H9 (cell line): ENCODE data around the gene PTP4A2. TPM values are rescaled to one million over a fixed set of nuclear protein-coding genes. Genes with fewer than 3 reads are reported as not detected.

Source experiments
- DNase-seq: peaks from one replicate; pipeline ENCODE4 v3.0.0-alpha.2; 2017
- H2AFZ ChIP-seq: one replicate; pipeline ENCODE4 v1.6.1; 2013; ENCODE audit warnings: mild to moderate bottlenecking, low read length, control low read depth, moderate library complexity
- H2AK5ac ChIP-seq: 2 replicates; pipeline ENCODE4 v1.6.1; 2013; ENCODE audit warnings: low read length, control low read depth, mixed read lengths; ENCODE audit not compliant: insufficient read length
- H2BK120ac ChIP-seq: one replicate; pipeline ENCODE4 v1.6.1; 2013; ENCODE audit warnings: low read depth, mild to moderate bottlenecking, low read length, control low read depth, inconsistent platforms; ENCODE audit not compliant: poor library complexity, severe bottlenecking
- H2BK12ac ChIP-seq: 2 replicates; pipeline ENCODE4 v1.6.1; 2013; ENCODE audit warnings: low read length, control low read depth, mixed read lengths, low read depth; ENCODE audit not compliant: insufficient read length
- H2BK15ac ChIP-seq: 2 replicates; pipeline ENCODE4 v1.6.1; 2013; ENCODE audit warnings: low read depth, low read length, control low read depth
- H2BK20ac ChIP-seq: one replicate; pipeline ENCODE4 v1.6.1; 2013; ENCODE audit warnings: low read depth, mild to moderate bottlenecking, low read length, control low read depth, inconsistent platforms; ENCODE audit not compliant: poor library complexity, severe bottlenecking
- H2BK5ac ChIP-seq: 2 replicates; pipeline ENCODE4 v1.6.1; 2013; ENCODE audit warnings: low read length, control low read depth, mixed read lengths; ENCODE audit not compliant: insufficient read length
- H3K14ac ChIP-seq: 2 replicates; pipeline ENCODE4 v1.6.1; 2013; ENCODE audit warnings: low read length, control low read depth; ENCODE audit not compliant: insufficient read depth
- H3K18ac ChIP-seq: 2 replicates; pipeline ENCODE4 v1.6.1; 2013; ENCODE audit warnings: low read depth, mild to moderate bottlenecking, mixed read lengths, low read length, control low read depth; ENCODE audit not compliant: insufficient read length
- H3K23ac ChIP-seq: 2 replicates; pipeline ENCODE4 v1.6.1; 2013; ENCODE audit warnings: low read length, control low read depth, mixed read lengths, low read depth; ENCODE audit not compliant: insufficient read length
- H3K23me2 ChIP-seq: 2 replicates; pipeline ENCODE4 v1.6.1; 2013; ENCODE audit warnings: low read depth, mild to moderate bottlenecking, mixed read lengths, low read length, control low read depth; ENCODE audit not compliant: insufficient read length, poor library complexity, severe bottlenecking
- H3K27ac ChIP-seq: 2 replicates; pipeline ENCODE4 v1.5.1; 2013; ENCODE audit warnings: low read length, control low read depth, mixed read lengths, low read depth; ENCODE audit not compliant: insufficient read length
- H3K27me3 ChIP-seq: 2 replicates; pipeline ENCODE4 v1.6.1; 2013; ENCODE audit warnings: low read length, control low read depth, inconsistent platforms; ENCODE audit not compliant: insufficient read depth
- H3K4ac ChIP-seq: 2 replicates; pipeline ENCODE4 v1.6.1; 2013; ENCODE audit warnings: low read depth, mild to moderate bottlenecking, control low read depth, inconsistent platforms, low read length, moderate library complexity
- H3K4me1 ChIP-seq: 2 replicates; pipeline ENCODE4 v1.6.1; 2013; ENCODE audit warnings: low read length, control low read depth, inconsistent platforms; ENCODE audit not compliant: insufficient read depth
- H3K4me2 ChIP-seq: 2 replicates; pipeline ENCODE4 v1.6.1; 2013; ENCODE audit warnings: low read length, control low read depth, mixed read lengths; ENCODE audit not compliant: insufficient read length, insufficient read depth
- H3K56ac ChIP-seq: 2 replicates; pipeline ENCODE4 v1.6.1; 2013; ENCODE audit warnings: low read depth, mild to moderate bottlenecking, mixed read lengths, low read length, control low read depth; ENCODE audit not compliant: insufficient read length
- H3K79me1 ChIP-seq: 2 replicates; pipeline ENCODE4 v1.6.1; 2013; ENCODE audit warnings: low read depth, mild to moderate bottlenecking, moderate library complexity, low read length, control low read depth, inconsistent platforms; ENCODE audit not compliant: insufficient read depth, poor library complexity, severe bottlenecking
- H3K79me2 ChIP-seq: 2 replicates; pipeline ENCODE4 v1.6.1; 2013; ENCODE audit warnings: low read length, control low read depth, inconsistent platforms; ENCODE audit not compliant: insufficient read depth
- H3K9ac ChIP-seq: 2 replicates; pipeline ENCODE4 v1.6.1; 2013; ENCODE audit warnings: low read length, control low read depth, mixed read lengths; ENCODE audit not compliant: insufficient read length; ENCODE audit errors: extremely low read depth
- H3K9me3 ChIP-seq: one replicate; pipeline ENCODE4 v1.6.1; 2013; ENCODE audit warnings: low read depth, low read length, inconsistent platforms; ENCODE audit not compliant: control insufficient read depth
- H3T11ph ChIP-seq: one replicate; pipeline ENCODE4 v1.6.1; 2013; ENCODE audit warnings: mild to moderate bottlenecking, low read length, control low read depth, inconsistent platforms
- H4K20me1 ChIP-seq: one replicate; pipeline ENCODE4 v1.6.1; 2013; ENCODE audit not compliant: control insufficient read depth, insufficient read length, insufficient read depth
- H4K5ac ChIP-seq: 2 replicates; pipeline ENCODE4 v1.6.1; 2013; ENCODE audit warnings: low read depth, mild to moderate bottlenecking, mixed read lengths, low read length, control low read depth; ENCODE audit not compliant: insufficient read length
- H4K8ac ChIP-seq: replicated peaks from 2 replicates; pipeline ENCODE4 v1.6.1; 2013; ENCODE audit warnings: low read length, control low read depth, mixed read lengths, low read depth; ENCODE audit not compliant: insufficient read length
- H4K91ac ChIP-seq: 2 replicates; pipeline ENCODE4 v1.6.1; 2013; ENCODE audit warnings: low read depth, mild to moderate bottlenecking, moderate library complexity, mixed read lengths, low read length, control low read depth; ENCODE audit not compliant: insufficient read length
- H3K27ac Mint-ChIP-seq, 3 experiments: 2 replicates in 2 of 3; 3 replicates in 1 of 3; pipeline ENCODE4 v1.8.0; 2020 to 2021; ENCODE audit warnings: mixed read lengths in 3 of 3, mild to moderate bottlenecking in 1 of 3, moderate library complexity in 1 of 3
- H3K27me3 Mint-ChIP-seq: 2 replicates; pipeline ENCODE4 v1.8.0; 2021; ENCODE audit warnings: low read depth, mild to moderate bottlenecking, moderate library complexity, mixed read lengths
- H3K36me3 Mint-ChIP-seq, 3 experiments: 2 replicates in 2 of 3; 3 replicates in 1 of 3; pipeline ENCODE4 v1.8.0; 2020 to 2021; ENCODE audit warnings: low read depth in 3 of 3, mixed read lengths in 3 of 3; ENCODE audit not compliant: insufficient read depth in 1 of 3
- H3K4me1 Mint-ChIP-seq, 2 experiments: 2 replicates each; pipeline ENCODE4 v1.8.0; 2020; ENCODE audit warnings: mixed read lengths in 2 of 2
- H3K4me3 Mint-ChIP-seq, 2 experiments: 2 replicates in 1 of 2; 3 replicates in 1 of 2; pipeline ENCODE4 v1.8.0; 2020 to 2021; ENCODE audit warnings: mild to moderate bottlenecking in 2 of 2, mixed read lengths in 2 of 2, moderate library complexity in 1 of 2
- H3K9me3 Mint-ChIP-seq, 2 experiments: 2 replicates in 1 of 2; 3 replicates in 1 of 2; pipeline ENCODE4 v1.8.0; 2020; ENCODE audit warnings: mild to moderate bottlenecking in 2 of 2, mixed read lengths in 2 of 2, moderate library complexity in 1 of 2
- WGBS: extraction: QIAGEN DNeasy Blood & Tissue Kit; methylation state at CpG from one replicate; pipeline ENCODE4 v1.1.7; 2013; ENCODE audit warnings: missing lambda C conversion rate, low lambda C conversion rate, mixed read lengths; ENCODE audit not compliant: insufficient read length; ENCODE audit errors: extremely low coverage; 5-methylcytosine and 5-hydroxymethylcytosine counted together
- total RNA-seq: library from RNA; stranded (reverse); gene quantifications from 2 replicates; pipeline ENCODE4 v1.2.1, GENCODE V29; 2021
- TF ChIP-seq, protein P1 (sequence below): fragments of 200-600 bp; sonication (generic); conservative IDR thresholded peaks from 3 replicates; pipeline ENCODE4 v1.8.0; 2021; ENCODE audit warnings: antibody characterized with exemption, mild to moderate bottlenecking

PTP4A2 gene
- total RNA-seq, 1 experiment from 2014 or later = 192 TPM

DNA sequence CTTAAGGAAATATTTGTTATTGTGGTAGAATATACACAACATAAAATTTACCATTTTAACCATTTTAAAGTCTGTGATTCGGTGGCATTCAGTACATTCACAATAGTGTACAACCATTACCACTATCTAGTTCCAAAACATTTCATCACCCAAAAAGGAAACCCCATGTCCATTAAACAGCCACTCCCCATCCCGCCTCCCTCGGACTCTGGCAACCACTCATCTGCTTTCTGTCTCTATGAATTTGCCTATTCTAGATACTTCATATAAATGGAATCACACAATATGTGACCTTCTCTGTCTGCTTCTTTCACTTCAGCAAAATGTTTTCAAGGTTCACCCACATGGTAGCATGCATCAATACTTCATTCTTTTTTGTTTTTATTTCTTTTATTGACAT lies 51.3 kb downstream of the PTP4A2 start:
- Histone ChIP-seq H3K79me1 (no peaks in the 10 kb centered on the region), H3K14ac (no peak overlapping the region), H3K18ac (no peak overlapping the region), H3K79me2 (no peaks in the 10 kb centered on the region), H3K4me2 (no peak overlapping the region), H4K91ac (no peak overlapping the region), H2BK120ac (no peak overlapping the region), H3K4me1 (no peaks in the 10 kb centered on the region), H2AK5ac (no peak overlapping the region), H2BK12ac (no peak overlapping the region), H3K23me2 (no peaks in the 10 kb centered on the region), H3K56ac (no peak overlapping the region), H4K5ac (no peak overlapping the region), H4K8ac (no peak overlapping the region), H2BK5ac (no peak overlapping the region), H3T11ph (no peak overlapping the region), H3K27ac (no peak overlapping the region), H3K9me3 (no peaks in the 10 kb centered on the region), H4K20me1 (no peaks in the 10 kb centered on the region), H3K23ac (no peak overlapping the region), H3K9ac (no peak overlapping the region), H3K27me3 (no peaks in the 10 kb centered on the region), H2AFZ (no peak overlapping the region), H2BK15ac (no peak overlapping the region), H2BK20ac (no peak overlapping the region), H3K4ac (no peak overlapping the region)
- WGBS = no CpG with 5 or more reads among the region's 3 CpGs
- no peaks in the 10 kb centered on the region for H3K36me3 Mint-ChIP-seq
- no peaks in the 10 kb centered on the region for H3K27me3 Mint-ChIP-seq
- H3K9me3 Mint-ChIP-seq = no peaks in the 10 kb centered on the region
- H3K4me3 Mint-ChIP-seq = no peak overlapping the region
- no peak overlapping the region for H3K27ac Mint-ChIP-seq
- H3K4me1 Mint-ChIP-seq = peaks cover 3 to 5% of the 10 kb centered on the region in 2 experiments; a peak in 3 of 4 replicates
- no peak for DNase-seq
- TF ChIP-seq, protein P1, sequence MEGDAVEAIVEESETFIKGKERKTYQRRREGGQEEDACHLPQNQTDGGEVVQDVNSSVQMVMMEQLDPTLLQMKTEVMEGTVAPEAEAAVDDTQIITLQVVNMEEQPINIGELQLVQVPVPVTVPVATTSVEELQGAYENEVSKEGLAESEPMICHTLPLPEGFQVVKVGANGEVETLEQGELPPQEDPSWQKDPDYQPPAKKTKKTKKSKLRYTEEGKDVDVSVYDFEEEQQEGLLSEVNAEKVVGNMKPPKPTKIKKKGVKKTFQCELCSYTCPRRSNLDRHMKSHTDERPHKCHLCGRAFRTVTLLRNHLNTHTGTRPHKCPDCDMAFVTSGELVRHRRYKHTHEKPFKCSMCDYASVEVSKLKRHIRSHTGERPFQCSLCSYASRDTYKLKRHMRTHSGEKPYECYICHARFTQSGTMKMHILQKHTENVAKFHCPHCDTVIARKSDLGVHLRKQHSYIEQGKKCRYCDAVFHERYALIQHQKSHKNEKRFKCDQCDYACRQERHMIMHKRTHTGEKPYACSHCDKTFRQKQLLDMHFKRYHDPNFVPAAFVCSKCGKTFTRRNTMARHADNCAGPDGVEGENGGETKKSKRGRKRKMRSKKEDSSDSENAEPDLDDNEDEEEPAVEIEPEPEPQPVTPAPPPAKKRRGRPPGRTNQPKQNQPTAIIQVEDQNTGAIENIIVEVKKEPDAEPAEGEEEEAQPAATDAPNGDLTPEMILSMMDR = no peak
